HG02970 (cell line): Measurements from ENCODE around the gene PRR9.
"Not testable (repeated sequence)": the region's sequence is repeated elsewhere in the genome, so short reads cannot be mapped to it uniquely, and the experiment has no call there.

Experiments
- ATAC-seq: cut with Tn5 transposase; IDR thresholded peaks from one replicate; pipeline ENCODE4 v1.9.1; 2021; ENCODE audit warnings: mild to moderate bottlenecking, moderate library complexity, moderate number of reproducible peaks; ENCODE audit not compliant: unreplicated experiment, low FRiP score

PRR9 gene

GRCh38 chr1:153217212-153217611 is at the start of gene PRR9:
TSS of gene PRR9 (plus strand) at chr1:153217584. CDS start at chr1:153218145, 561 bp downstream.
- ATAC-seq, result no peak

GRCh38 chr1:153168686-153169085 is 48.7 kb upstream of the PRR9 start:
- ATAC-seq, result no peak

GRCh38 chr1:153174624-153175023 is 42.8 kb upstream of the PRR9 start:
- no peak for ATAC-seq

- ATAC-seq, result no peak
Measured at GRCh38 chr1:153178922-153179321, 38.5 kb upstream of the PRR9 start.

GRCh38 chr1:153180556-153180955 is 36.8 kb upstream of the PRR9 start:
- ATAC-seq, result no peak

GRCh38 chr1:153188301-153188700 is 29.1 kb upstream of the PRR9 start:
- not testable (repeated sequence) for ATAC-seq

GRCh38 chr1:153190373-153190772 is 27.0 kb upstream of the PRR9 start:
- ATAC-seq, result no peak

- no peak for ATAC-seq
Measured at GRCh38 chr1:153192697-153193096, 24.7 kb upstream of the PRR9 start.

- ATAC-seq, result no peak
Measured at GRCh38 chr1:153194331-153195050, 22.9 kb upstream of the PRR9 start.

GRCh38 chr1:153195216-153195615 is 22.2 kb upstream of the PRR9 start:
- ATAC-seq, result no peak

GRCh38 chr1:153202006-153202405 is 15.4 kb upstream of the PRR9 start:
- ATAC-seq, result no peak

GRCh38 chr1:153203130-153203529 is 14.3 kb upstream of the PRR9 start, which contains the start of gene LELP1:
TSS of gene LELP1 (plus strand) at chr1:153203430. CDS start at chr1:153204708, 1,278 bp downstream.
- no peak for ATAC-seq

GRCh38 chr1:153206631-153207030 is 10.8 kb upstream of the PRR9 start:
- no peak for ATAC-seq

- no peak for ATAC-seq
Measured at GRCh38 chr1:153210206-153210605, 7.2 kb upstream of the PRR9 start.

GRCh38 chr1:153212201-153212600 is 5.2 kb upstream of the PRR9 start:
- ATAC-seq, result no peak

- no peak for ATAC-seq
Measured at GRCh38 chr1:153213519-153213918, 3.9 kb upstream of the PRR9 start.

GRCh38 chr1:153217744-153218416 is 496 bp downstream of the PRR9 start:
- ATAC-seq, result no peak

- ATAC-seq, result no peak
Measured at GRCh38 chr1:153220606-153221303, 3.4 kb downstream of the PRR9 start.

- peak; percentile 57 for ATAC-seq
Measured at GRCh38 chr1:153223040-153223891, 5.9 kb downstream of the PRR9 start.

- no peak for ATAC-seq
Measured at GRCh38 chr1:153227810-153228209, 10.4 kb downstream of the PRR9 start.
